H9 (cell line): ENCODE measurements around the gene SMIM32. TPM values are rescaled to one million over a fixed set of nuclear protein-coding genes. Genes with fewer than 3 reads are reported as not detected.

Experiments
- DNase-seq: peaks from one replicate; pipeline ENCODE4 v3.0.0-alpha.2; 2017
- H2AFZ ChIP-seq: one replicate; pipeline ENCODE4 v1.6.1; 2013; ENCODE audit warnings: mild to moderate bottlenecking, low read length, control low read depth, moderate library complexity
- H2AK5ac ChIP-seq: 2 replicates; pipeline ENCODE4 v1.6.1; 2013; ENCODE audit warnings: low read length, control low read depth, mixed read lengths; ENCODE audit not compliant: insufficient read length
- H2BK120ac ChIP-seq: one replicate; pipeline ENCODE4 v1.6.1; 2013; ENCODE audit warnings: low read depth, mild to moderate bottlenecking, low read length, control low read depth, inconsistent platforms; ENCODE audit not compliant: poor library complexity, severe bottlenecking
- H2BK12ac ChIP-seq: 2 replicates; pipeline ENCODE4 v1.6.1; 2013; ENCODE audit warnings: low read length, control low read depth, mixed read lengths, low read depth; ENCODE audit not compliant: insufficient read length
- H2BK15ac ChIP-seq: 2 replicates; pipeline ENCODE4 v1.6.1; 2013; ENCODE audit warnings: low read depth, low read length, control low read depth
- H2BK20ac ChIP-seq: one replicate; pipeline ENCODE4 v1.6.1; 2013; ENCODE audit warnings: low read depth, mild to moderate bottlenecking, low read length, control low read depth, inconsistent platforms; ENCODE audit not compliant: poor library complexity, severe bottlenecking
- H2BK5ac ChIP-seq: 2 replicates; pipeline ENCODE4 v1.6.1; 2013; ENCODE audit warnings: low read length, control low read depth, mixed read lengths; ENCODE audit not compliant: insufficient read length
- H3K14ac ChIP-seq: 2 replicates; pipeline ENCODE4 v1.6.1; 2013; ENCODE audit warnings: low read length, control low read depth; ENCODE audit not compliant: insufficient read depth
- H3K18ac ChIP-seq: 2 replicates; pipeline ENCODE4 v1.6.1; 2013; ENCODE audit warnings: low read depth, mild to moderate bottlenecking, mixed read lengths, low read length, control low read depth; ENCODE audit not compliant: insufficient read length
- H3K23ac ChIP-seq: 2 replicates; pipeline ENCODE4 v1.6.1; 2013; ENCODE audit warnings: low read length, control low read depth, mixed read lengths, low read depth; ENCODE audit not compliant: insufficient read length
- H3K23me2 ChIP-seq: 2 replicates; pipeline ENCODE4 v1.6.1; 2013; ENCODE audit warnings: low read depth, mild to moderate bottlenecking, mixed read lengths, low read length, control low read depth; ENCODE audit not compliant: insufficient read length, poor library complexity, severe bottlenecking
- H3K27ac ChIP-seq: 2 replicates; pipeline ENCODE4 v1.5.1; 2013; ENCODE audit warnings: low read length, control low read depth, mixed read lengths, low read depth; ENCODE audit not compliant: insufficient read length
- H3K27me3 ChIP-seq: 2 replicates; pipeline ENCODE4 v1.6.1; 2013; ENCODE audit warnings: low read length, control low read depth, inconsistent platforms; ENCODE audit not compliant: insufficient read depth
- H3K4ac ChIP-seq: 2 replicates; pipeline ENCODE4 v1.6.1; 2013; ENCODE audit warnings: low read depth, mild to moderate bottlenecking, control low read depth, inconsistent platforms, low read length, moderate library complexity
- H3K4me1 ChIP-seq: 2 replicates; pipeline ENCODE4 v1.6.1; 2013; ENCODE audit warnings: low read length, control low read depth, inconsistent platforms; ENCODE audit not compliant: insufficient read depth
- H3K4me2 ChIP-seq: 2 replicates; pipeline ENCODE4 v1.6.1; 2013; ENCODE audit warnings: low read length, control low read depth, mixed read lengths; ENCODE audit not compliant: insufficient read length, insufficient read depth
- H3K56ac ChIP-seq: 2 replicates; pipeline ENCODE4 v1.6.1; 2013; ENCODE audit warnings: low read depth, mild to moderate bottlenecking, mixed read lengths, low read length, control low read depth; ENCODE audit not compliant: insufficient read length
- H3K79me1 ChIP-seq: 2 replicates; pipeline ENCODE4 v1.6.1; 2013; ENCODE audit warnings: low read depth, mild to moderate bottlenecking, moderate library complexity, low read length, control low read depth, inconsistent platforms; ENCODE audit not compliant: insufficient read depth, poor library complexity, severe bottlenecking
- H3K79me2 ChIP-seq: 2 replicates; pipeline ENCODE4 v1.6.1; 2013; ENCODE audit warnings: low read length, control low read depth, inconsistent platforms; ENCODE audit not compliant: insufficient read depth
- H3K9ac ChIP-seq: 2 replicates; pipeline ENCODE4 v1.6.1; 2013; ENCODE audit warnings: low read length, control low read depth, mixed read lengths; ENCODE audit not compliant: insufficient read length; ENCODE audit errors: extremely low read depth
- H3K9me3 ChIP-seq: one replicate; pipeline ENCODE4 v1.6.1; 2013; ENCODE audit warnings: low read depth, low read length, inconsistent platforms; ENCODE audit not compliant: control insufficient read depth
- H3T11ph ChIP-seq: one replicate; pipeline ENCODE4 v1.6.1; 2013; ENCODE audit warnings: mild to moderate bottlenecking, low read length, control low read depth, inconsistent platforms
- H4K20me1 ChIP-seq: one replicate; pipeline ENCODE4 v1.6.1; 2013; ENCODE audit not compliant: control insufficient read depth, insufficient read length, insufficient read depth
- H4K5ac ChIP-seq: 2 replicates; pipeline ENCODE4 v1.6.1; 2013; ENCODE audit warnings: low read depth, mild to moderate bottlenecking, mixed read lengths, low read length, control low read depth; ENCODE audit not compliant: insufficient read length
- H4K8ac ChIP-seq: replicated peaks from 2 replicates; pipeline ENCODE4 v1.6.1; 2013; ENCODE audit warnings: low read length, control low read depth, mixed read lengths, low read depth; ENCODE audit not compliant: insufficient read length
- H4K91ac ChIP-seq: 2 replicates; pipeline ENCODE4 v1.6.1; 2013; ENCODE audit warnings: low read depth, mild to moderate bottlenecking, moderate library complexity, mixed read lengths, low read length, control low read depth; ENCODE audit not compliant: insufficient read length
- H3K27ac Mint-ChIP-seq, 3 experiments: 2 replicates in 2 of 3; 3 replicates in 1 of 3; pipeline ENCODE4 v1.8.0; 2020 to 2021; ENCODE audit warnings: mixed read lengths in 3 of 3, mild to moderate bottlenecking in 1 of 3, moderate library complexity in 1 of 3
- H3K27me3 Mint-ChIP-seq: 2 replicates; pipeline ENCODE4 v1.8.0; 2021; ENCODE audit warnings: low read depth, mild to moderate bottlenecking, moderate library complexity, mixed read lengths
- H3K36me3 Mint-ChIP-seq, 3 experiments: 2 replicates in 2 of 3; 3 replicates in 1 of 3; pipeline ENCODE4 v1.8.0; 2020 to 2021; ENCODE audit warnings: low read depth in 3 of 3, mixed read lengths in 3 of 3; ENCODE audit not compliant: insufficient read depth in 1 of 3
- H3K4me1 Mint-ChIP-seq, 2 experiments: 2 replicates each; pipeline ENCODE4 v1.8.0; 2020; ENCODE audit warnings: mixed read lengths in 2 of 2
- H3K4me3 Mint-ChIP-seq, 2 experiments: 2 replicates in 1 of 2; 3 replicates in 1 of 2; pipeline ENCODE4 v1.8.0; 2020 to 2021; ENCODE audit warnings: mild to moderate bottlenecking in 2 of 2, mixed read lengths in 2 of 2, moderate library complexity in 1 of 2
- H3K9me3 Mint-ChIP-seq, 2 experiments: 2 replicates in 1 of 2; 3 replicates in 1 of 2; pipeline ENCODE4 v1.8.0; 2020; ENCODE audit warnings: mild to moderate bottlenecking in 2 of 2, mixed read lengths in 2 of 2, moderate library complexity in 1 of 2
- WGBS: extraction: QIAGEN DNeasy Blood & Tissue Kit; methylation state at CpG from one replicate; pipeline ENCODE4 v1.1.7; 2013; ENCODE audit warnings: missing lambda C conversion rate, low lambda C conversion rate, mixed read lengths; ENCODE audit not compliant: insufficient read length; ENCODE audit errors: extremely low coverage; 5-methylcytosine and 5-hydroxymethylcytosine counted together
- total RNA-seq: library from RNA; stranded (reverse); gene quantifications from 2 replicates; pipeline ENCODE4 v1.2.1, GENCODE V29; 2021
- TF ChIP-seq, protein P1 (sequence below): fragments of 200-600 bp; sonication (generic); conservative IDR thresholded peaks from 3 replicates; pipeline ENCODE4 v1.8.0; 2021; ENCODE audit warnings: antibody characterized with exemption, mild to moderate bottlenecking

SMIM32 gene
- total RNA-seq, 1 experiment from 2014 or later = not detected

DNA sequence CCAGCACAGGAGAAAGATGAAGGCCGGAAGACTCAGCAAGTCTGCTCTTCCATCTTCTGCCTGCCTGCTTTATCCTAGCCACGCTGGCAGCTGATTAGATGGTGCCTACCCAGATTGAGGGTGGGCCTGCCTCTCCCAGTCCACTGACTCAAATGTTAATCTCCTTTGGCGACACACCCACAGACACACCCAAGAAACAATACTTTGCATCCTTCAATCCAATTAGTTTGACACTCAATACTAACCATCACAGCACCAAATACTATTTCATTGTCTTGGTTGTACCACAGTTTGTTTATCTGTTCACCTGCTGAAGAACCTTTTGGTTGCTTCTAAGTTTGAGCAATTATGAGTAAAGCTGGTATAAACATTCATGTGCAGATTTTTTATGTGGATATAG is 23.7 kb downstream of the SMIM32 start:
- H2BK5ac ChIP-seq = no peak overlapping the region
- no peaks in the 10 kb centered on the region for H3K79me2 ChIP-seq
- H2BK120ac ChIP-seq = no peak overlapping the region
- no peak overlapping the region for H2BK12ac ChIP-seq
- Mint-ChIP-seq H3K27me3 (no peaks in the 10 kb centered on the region), H3K4me3 (no peak overlapping the region), H3K4me1 (no peaks in the 10 kb centered on the region), H3K36me3 (peaks cover 2 to 46% (median 34%) of the 10 kb centered on the region in 3 experiments; a peak in 6 of 7 replicates), H3K27ac (no peak overlapping the region), H3K9me3 (no peaks in the 10 kb centered on the region)
- no peaks in the 10 kb centered on the region for H4K20me1 ChIP-seq
- H4K91ac ChIP-seq = no peak overlapping the region
- H3K23me2 ChIP-seq = no peaks in the 10 kb centered on the region
- H2AFZ ChIP-seq = no peak overlapping the region
- WGBS = no CpG with 5 or more reads among the region's 3 CpGs
- no peak overlapping the region for H2BK20ac ChIP-seq
- H3K18ac ChIP-seq = no peak overlapping the region
- TF ChIP-seq, protein P1, sequence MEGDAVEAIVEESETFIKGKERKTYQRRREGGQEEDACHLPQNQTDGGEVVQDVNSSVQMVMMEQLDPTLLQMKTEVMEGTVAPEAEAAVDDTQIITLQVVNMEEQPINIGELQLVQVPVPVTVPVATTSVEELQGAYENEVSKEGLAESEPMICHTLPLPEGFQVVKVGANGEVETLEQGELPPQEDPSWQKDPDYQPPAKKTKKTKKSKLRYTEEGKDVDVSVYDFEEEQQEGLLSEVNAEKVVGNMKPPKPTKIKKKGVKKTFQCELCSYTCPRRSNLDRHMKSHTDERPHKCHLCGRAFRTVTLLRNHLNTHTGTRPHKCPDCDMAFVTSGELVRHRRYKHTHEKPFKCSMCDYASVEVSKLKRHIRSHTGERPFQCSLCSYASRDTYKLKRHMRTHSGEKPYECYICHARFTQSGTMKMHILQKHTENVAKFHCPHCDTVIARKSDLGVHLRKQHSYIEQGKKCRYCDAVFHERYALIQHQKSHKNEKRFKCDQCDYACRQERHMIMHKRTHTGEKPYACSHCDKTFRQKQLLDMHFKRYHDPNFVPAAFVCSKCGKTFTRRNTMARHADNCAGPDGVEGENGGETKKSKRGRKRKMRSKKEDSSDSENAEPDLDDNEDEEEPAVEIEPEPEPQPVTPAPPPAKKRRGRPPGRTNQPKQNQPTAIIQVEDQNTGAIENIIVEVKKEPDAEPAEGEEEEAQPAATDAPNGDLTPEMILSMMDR = no peak
- no peak overlapping the region for H3T11ph ChIP-seq
- H3K79me1 ChIP-seq = peaks cover 6% of the 10 kb centered on the region
- no peak for DNase-seq
- no peak overlapping the region for H4K8ac ChIP-seq
- H3K23ac ChIP-seq = no peak overlapping the region
- no peak overlapping the region for H3K14ac ChIP-seq
- H2BK15ac ChIP-seq = no peak overlapping the region
- H3K9ac ChIP-seq = no peak overlapping the region
- no peaks in the 10 kb centered on the region for H3K4me1 ChIP-seq
- no peak overlapping the region for H3K27ac ChIP-seq
- no peak overlapping the region for H3K56ac ChIP-seq
- no peak overlapping the region for H4K5ac ChIP-seq
- H3K9me3 ChIP-seq = no peaks in the 10 kb centered on the region
- H2AK5ac ChIP-seq = no peak overlapping the region
- no peaks in the 10 kb centered on the region for H3K27me3 ChIP-seq
- H3K4me2 ChIP-seq = no peak overlapping the region
- H3K4ac ChIP-seq = no peak overlapping the region
